Measurements from ENCODE around the gene SLC12A7. TPM values are rescaled to one million over a fixed set of nuclear protein-coding genes. Genes with fewer than 3 reads are reported as not detected.
"Not testable (repeated sequence)": the region's sequence is repeated elsewhere in the genome, so short reads cannot be mapped to it uniquely, and the experiment has no call there.

SLC12A7 gene
- total RNA-seq, 1 donor from 2014 or later, result 30.5 TPM

DNA sequence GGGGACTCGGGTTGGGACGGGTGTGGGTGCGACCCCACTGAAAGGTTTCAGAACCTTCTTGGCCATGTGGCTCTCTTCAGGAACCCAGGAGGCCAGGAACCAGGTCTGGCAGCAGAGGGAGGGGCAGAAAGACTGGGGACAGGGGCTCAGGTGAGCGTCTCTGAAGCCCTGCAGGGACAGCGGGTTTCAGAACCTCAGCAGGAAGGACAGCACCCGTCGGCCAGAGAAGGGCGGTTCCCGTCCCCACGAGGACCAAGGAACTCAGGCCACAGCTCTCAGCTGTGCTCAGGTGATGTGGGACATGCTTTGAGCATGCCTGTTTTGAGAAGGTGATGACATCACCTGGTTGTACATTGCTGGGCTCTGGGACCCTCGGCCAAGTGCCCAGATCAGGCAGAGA is 25.7 kb downstream of the SLC12A7 start:
- H3K36me3 Mint-ChIP-seq (ENCODE audit: low read depth, unreplicated experiment), result peaks cover 10% of the 10 kb centered on the region
- TF ChIP-seq EZH2 (IDR thresholded peaks at IDR 0.05; ENCODE audit: insufficient read depth, low read length), result no peak
- TF ChIP-seq, protein P1, sequence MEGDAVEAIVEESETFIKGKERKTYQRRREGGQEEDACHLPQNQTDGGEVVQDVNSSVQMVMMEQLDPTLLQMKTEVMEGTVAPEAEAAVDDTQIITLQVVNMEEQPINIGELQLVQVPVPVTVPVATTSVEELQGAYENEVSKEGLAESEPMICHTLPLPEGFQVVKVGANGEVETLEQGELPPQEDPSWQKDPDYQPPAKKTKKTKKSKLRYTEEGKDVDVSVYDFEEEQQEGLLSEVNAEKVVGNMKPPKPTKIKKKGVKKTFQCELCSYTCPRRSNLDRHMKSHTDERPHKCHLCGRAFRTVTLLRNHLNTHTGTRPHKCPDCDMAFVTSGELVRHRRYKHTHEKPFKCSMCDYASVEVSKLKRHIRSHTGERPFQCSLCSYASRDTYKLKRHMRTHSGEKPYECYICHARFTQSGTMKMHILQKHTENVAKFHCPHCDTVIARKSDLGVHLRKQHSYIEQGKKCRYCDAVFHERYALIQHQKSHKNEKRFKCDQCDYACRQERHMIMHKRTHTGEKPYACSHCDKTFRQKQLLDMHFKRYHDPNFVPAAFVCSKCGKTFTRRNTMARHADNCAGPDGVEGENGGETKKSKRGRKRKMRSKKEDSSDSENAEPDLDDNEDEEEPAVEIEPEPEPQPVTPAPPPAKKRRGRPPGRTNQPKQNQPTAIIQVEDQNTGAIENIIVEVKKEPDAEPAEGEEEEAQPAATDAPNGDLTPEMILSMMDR (IDR thresholded peaks at IDR 0.05; ENCODE audit: insufficient read depth, low read depth, low read length), result no peak
- H3K4me3 Mint-ChIP-seq (ENCODE audit: unreplicated experiment), result no peak overlapping the region
- H3K27ac Mint-ChIP-seq (ENCODE audit: unreplicated experiment), result no peak overlapping the region
- H3K27me3 Mint-ChIP-seq (ENCODE audit: low read depth, unreplicated experiment), result peaks cover 4% of the 10 kb centered on the region
- H3K4me3 ChIP-seq (ENCODE audit: insufficient read depth, low read depth, low read length), result no peak overlapping the region
- H3K36me3 ChIP-seq (ENCODE audit: insufficient read depth, low read length), result no peaks in the 10 kb centered on the region
- H3K9me3 ChIP-seq (ENCODE audit: insufficient read depth, low read depth, low read length), result no peaks in the 10 kb centered on the region
- H2AFZ ChIP-seq (ENCODE audit: low read depth, low read length), result no peak overlapping the region
- no peak overlapping the region for H3K9ac ChIP-seq (ENCODE audit: low read length)
- no peaks in the 10 kb centered on the region for H3K4me1 ChIP-seq (ENCODE audit: insufficient read depth, low read length)
- H3K27me3 ChIP-seq (ENCODE audit: insufficient read depth, low read length), result no peaks in the 10 kb centered on the region
- H4K20me1 ChIP-seq (ENCODE audit: insufficient read depth, low read length), result no peaks in the 10 kb centered on the region
- no peak overlapping the region for H3K4me2 ChIP-seq (ENCODE audit: low read length)
- FAIRE-seq, result no peak
- H3K27ac ChIP-seq (ENCODE audit: low read depth, low read length), result no peak overlapping the region
- H3K4me1 Mint-ChIP-seq (ENCODE audit: low read depth, unreplicated experiment), result no peaks in the 10 kb centered on the region
- H3K9me3 Mint-ChIP-seq (ENCODE audit: unreplicated experiment), result no peaks in the 10 kb centered on the region
- no peaks in the 10 kb centered on the region for H3K79me2 ChIP-seq (ENCODE audit: insufficient read depth, low read length)
- no peak for DNase-seq (ENCODE audit: low read depth)

- no peaks in the 10 kb centered on the region for H3K9me3 Mint-ChIP-seq (ENCODE audit: unreplicated experiment)
- H3K4me1 Mint-ChIP-seq (ENCODE audit: low read depth, unreplicated experiment), result peaks cover 2% of the 10 kb centered on the region
- TF ChIP-seq EZH2 (IDR thresholded peaks at IDR 0.05; ENCODE audit: insufficient read depth, low read length), result no peak
- TF ChIP-seq, protein P1 (IDR thresholded peaks at IDR 0.05; ENCODE audit: insufficient read depth, low read depth, low read length), result no peak
- no peak overlapping the region for H3K4me3 Mint-ChIP-seq (ENCODE audit: unreplicated experiment)
- no peaks in the 10 kb centered on the region for H4K20me1 ChIP-seq (ENCODE audit: insufficient read depth, low read length)
- H3K9ac ChIP-seq (ENCODE audit: low read length), result no peak overlapping the region
- H3K9me3 ChIP-seq (ENCODE audit: insufficient read depth, low read depth, low read length), result no peaks in the 10 kb centered on the region
- no peak overlapping the region for H3K27ac Mint-ChIP-seq (ENCODE audit: unreplicated experiment)
- DNase-seq (ENCODE audit: low read depth) (no peak), FAIRE-seq (no peak)
- H3K4me2 ChIP-seq (ENCODE audit: low read length), result no peak overlapping the region
- H3K27ac ChIP-seq (ENCODE audit: low read depth, low read length), result no peak overlapping the region
- no peaks in the 10 kb centered on the region for H3K27me3 ChIP-seq (ENCODE audit: insufficient read depth, low read length)
- H3K4me1 ChIP-seq (ENCODE audit: insufficient read depth, low read length), result no peaks in the 10 kb centered on the region
- no peaks in the 10 kb centered on the region for H3K36me3 ChIP-seq (ENCODE audit: insufficient read depth, low read length)
- no peak overlapping the region for H3K4me3 ChIP-seq (ENCODE audit: insufficient read depth, low read depth, low read length)
- H3K79me2 ChIP-seq (ENCODE audit: insufficient read depth, low read length), result no peaks in the 10 kb centered on the region
- peaks cover 8% of the 10 kb centered on the region for H3K36me3 Mint-ChIP-seq (ENCODE audit: low read depth, unreplicated experiment)
- no peak overlapping the region for H2AFZ ChIP-seq (ENCODE audit: low read depth, low read length)
- H3K27me3 Mint-ChIP-seq (ENCODE audit: low read depth, unreplicated experiment), result peaks cover 4% of the 10 kb centered on the region
Observed at GRCh38 chr5:1085391-1085790, 26.5 kb downstream of the SLC12A7 start.

DNA sequence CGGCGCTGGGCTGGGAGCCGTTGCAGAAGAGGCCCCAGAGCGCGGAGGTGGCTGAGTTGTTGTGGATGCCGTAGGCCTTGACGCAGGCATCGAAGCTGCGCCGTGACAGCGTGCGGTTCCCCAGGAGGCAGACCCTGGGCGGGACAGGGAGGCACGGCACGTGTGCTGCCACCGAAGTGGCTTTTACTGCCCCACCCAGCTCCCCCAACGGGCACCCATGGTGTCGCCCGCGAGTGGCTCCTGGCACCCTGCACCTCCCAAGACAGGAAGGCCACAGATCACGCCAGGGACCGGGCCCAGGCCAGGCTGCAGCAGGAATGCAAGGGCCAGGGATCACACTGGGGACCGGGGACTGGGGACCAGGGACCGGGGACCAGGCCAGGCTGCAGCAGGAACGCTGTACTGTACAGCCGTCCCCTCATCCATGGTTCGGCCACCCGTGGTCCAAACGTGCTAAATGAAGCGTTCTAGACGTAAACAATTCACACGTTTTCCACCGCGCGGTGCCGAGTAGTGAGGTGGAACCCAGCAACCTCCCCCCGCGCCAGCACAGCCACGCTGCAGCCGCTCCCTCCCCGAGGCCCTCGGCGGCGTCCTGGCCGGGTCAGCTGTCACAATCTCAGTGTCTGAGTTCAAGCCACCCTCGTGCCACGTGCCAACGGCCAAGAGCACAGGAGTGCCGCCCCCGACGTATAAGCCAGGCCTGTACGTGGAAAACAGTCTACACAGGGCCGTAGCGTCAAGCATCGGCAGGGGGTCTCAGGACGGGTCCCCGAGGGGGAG is 27.8 kb downstream of the SLC12A7 start:
- peaks cover 6% of the 10 kb centered on the region for H3K36me3 Mint-ChIP-seq (ENCODE audit: low read depth, unreplicated experiment)

DNA sequence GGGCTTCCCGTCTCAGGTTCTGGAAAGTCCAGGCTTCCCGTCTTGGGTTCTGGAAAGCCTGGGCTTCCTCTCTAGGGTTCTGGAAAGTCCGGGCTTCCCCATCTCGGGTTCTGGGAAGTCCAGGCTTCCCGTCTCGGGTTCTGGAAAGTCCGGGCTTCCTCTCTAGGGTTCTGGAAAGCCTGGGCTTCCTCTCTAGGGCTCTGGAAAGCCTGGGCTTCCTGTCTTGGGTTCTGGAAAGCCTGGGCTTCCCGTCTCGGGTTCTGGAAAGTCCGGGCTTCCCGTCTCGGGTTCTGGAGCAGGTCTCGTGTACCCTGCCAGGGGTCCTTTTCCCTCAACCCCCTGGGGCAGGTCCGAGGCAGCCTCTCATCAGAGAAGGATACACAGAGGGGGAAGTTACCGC is 28.8 kb downstream of the SLC12A7 start:
- not testable (repeated sequence) for H3K4me3 Mint-ChIP-seq (ENCODE audit: unreplicated experiment); H3K9me3 ChIP-seq (ENCODE audit: insufficient read depth, low read depth, low read length); H3K27me3 Mint-ChIP-seq (ENCODE audit: low read depth, unreplicated experiment)

More for the DNA sequence above, 27.8 kb downstream of the SLC12A7 start:
- no peak overlapping the region for H3K4me3 ChIP-seq (ENCODE audit: insufficient read depth, low read depth, low read length)
- H2AFZ ChIP-seq (ENCODE audit: low read depth, low read length), result no peak overlapping the region
- Mint-ChIP-seq H3K27ac (ENCODE audit: unreplicated experiment) (no peak overlapping the region), H3K9me3 (ENCODE audit: unreplicated experiment) (no peaks in the 10 kb centered on the region), H3K4me1 (ENCODE audit: low read depth, unreplicated experiment) (peaks cover 2% of the 10 kb centered on the region), H3K27me3 (ENCODE audit: low read depth, unreplicated experiment) (no peaks in the 10 kb centered on the region), H3K4me3 (ENCODE audit: unreplicated experiment) (no peak overlapping the region)
- no peaks in the 10 kb centered on the region for H3K36me3 ChIP-seq (ENCODE audit: insufficient read depth, low read length)
- TF ChIP-seq EZH2 (IDR thresholded peaks at IDR 0.05; ENCODE audit: insufficient read depth, low read length), result no peak
- TF ChIP-seq, protein P1 (IDR thresholded peaks at IDR 0.05; ENCODE audit: insufficient read depth, low read depth, low read length), result no peak
- H3K4me2 ChIP-seq (ENCODE audit: low read length), result no peak overlapping the region
- FAIRE-seq, result no peak
- no peaks in the 10 kb centered on the region for H3K4me1 ChIP-seq (ENCODE audit: insufficient read depth, low read length)
- no peaks in the 10 kb centered on the region for H4K20me1 ChIP-seq (ENCODE audit: insufficient read depth, low read length)
- H3K9me3 ChIP-seq (ENCODE audit: insufficient read depth, low read depth, low read length), result no peaks in the 10 kb centered on the region
- DNase-seq (ENCODE audit: low read depth), result no peak
- no peak overlapping the region for H3K9ac ChIP-seq (ENCODE audit: low read length)
- no peak overlapping the region for H3K27ac ChIP-seq (ENCODE audit: low read depth, low read length)
- no peaks in the 10 kb centered on the region for H3K79me2 ChIP-seq (ENCODE audit: insufficient read depth, low read length)
- no peaks in the 10 kb centered on the region for H3K27me3 ChIP-seq (ENCODE audit: insufficient read depth, low read length)

More for the DNA sequence above, 28.8 kb downstream of the SLC12A7 start:
- not testable (repeated sequence) for H2AFZ ChIP-seq (ENCODE audit: low read depth, low read length); H3K27me3 ChIP-seq (ENCODE audit: insufficient read depth, low read length); H3K27ac Mint-ChIP-seq (ENCODE audit: unreplicated experiment); FAIRE-seq; DNase-seq (ENCODE audit: low read depth); H3K4me2 ChIP-seq (ENCODE audit: low read length); H3K4me1 Mint-ChIP-seq (ENCODE audit: low read depth, unreplicated experiment); H3K36me3 ChIP-seq (ENCODE audit: insufficient read depth, low read length); H3K4me3 ChIP-seq (ENCODE audit: insufficient read depth, low read depth, low read length); H3K27ac ChIP-seq (ENCODE audit: low read depth, low read length); H3K9ac ChIP-seq (ENCODE audit: low read length); H4K20me1 ChIP-seq (ENCODE audit: insufficient read depth, low read length); H3K79me2 ChIP-seq (ENCODE audit: insufficient read depth, low read length); H3K9me3 Mint-ChIP-seq (ENCODE audit: unreplicated experiment); H3K4me1 ChIP-seq (ENCODE audit: insufficient read depth, low read length); H3K36me3 Mint-ChIP-seq (ENCODE audit: low read depth, unreplicated experiment)

All from astrocyte (in vitro differentiated cells and primary cell).